Mesothelial cell of epicardium (in vitro differentiated cells): Measurements from ENCODE around the gene CD37. TPM values are rescaled to one million over a fixed set of nuclear protein-coding genes. Genes with fewer than 3 reads are reported as not detected.
"Not testable (repeated sequence)": the region's sequence is repeated elsewhere in the genome, so short reads cannot be mapped to it uniquely, and the experiment has no call there.

Experiments
- DNase-seq, 2 experiments: peaks; one replicate each; pipeline ENCODE4 v3.0.0; 2021; ENCODE audit warnings: low spot score in 2 of 2; ENCODE audit not compliant: unreplicated experiment in 2 of 2
- H3K27ac Mint-ChIP-seq: 2 replicates; pipeline ENCODE4 v1.8.0; 2021; ENCODE audit warnings: mixed read lengths
- H3K27me3 Mint-ChIP-seq: 2 replicates; pipeline ENCODE4 v1.8.0; 2021; ENCODE audit warnings: low read depth, mixed read lengths
- H3K36me3 Mint-ChIP-seq: 2 replicates; pipeline ENCODE4 v1.8.0; 2021; ENCODE audit warnings: mixed read lengths
- H3K4me1 Mint-ChIP-seq: 2 replicates; pipeline ENCODE4 v1.8.0; 2021; ENCODE audit warnings: mixed read lengths
- H3K4me3 Mint-ChIP-seq: 2 replicates; pipeline ENCODE4 v1.8.0; 2021; ENCODE audit warnings: mild to moderate bottlenecking, moderate library complexity, mixed read lengths
- H3K9me3 Mint-ChIP-seq: 2 replicates; pipeline ENCODE4 v1.8.0; 2021; ENCODE audit warnings: mixed read lengths
- CTCF ChIP-seq: fragments of 200-600 bp; sonication (generic); IDR thresholded peaks from one replicate; pipeline ENCODE4 v1.5.0; 2021; ENCODE audit warnings: antibody characterized with exemption; ENCODE audit not compliant: unreplicated experiment
- total RNA-seq: library from RNA; stranded (reverse); gene quantifications from 3 replicates; pipeline ENCODE4 v1.2.1, GENCODE V29; 2021

CD37 gene
- total RNA-seq, 1 donor from 2014 or later = not detected

GRCh38 chr19:49309087-49309486, 26.1 kb upstream of the CD37 start:
- peaks cover 3% of the 10 kb centered on the region for H3K9me3 Mint-ChIP-seq
- H3K36me3 Mint-ChIP-seq = peaks cover 16% of the 10 kb centered on the region
- H3K27ac Mint-ChIP-seq = no peak overlapping the region
- no peaks in the 10 kb centered on the region for H3K4me1 Mint-ChIP-seq
- no peak for TF ChIP-seq CTCF
- DNase-seq = no peak
- H3K27me3 Mint-ChIP-seq = no peaks in the 10 kb centered on the region
- no peak overlapping the region for H3K4me3 Mint-ChIP-seq

- H3K27me3 Mint-ChIP-seq = no peaks in the 10 kb centered on the region
- DNase-seq = no peak
- TF ChIP-seq CTCF = no peak
- peaks cover 33% of the 10 kb centered on the region for H3K36me3 Mint-ChIP-seq
- H3K4me1 Mint-ChIP-seq = no peaks in the 10 kb centered on the region
- H3K9me3 Mint-ChIP-seq = peaks cover 20% of the 10 kb centered on the region
- no peak overlapping the region for H3K4me3 Mint-ChIP-seq
- H3K27ac Mint-ChIP-seq = no peak overlapping the region
These were observed 20.1 kb upstream of the CD37 start for GRCh38 chr19:49315111-49315510.

GRCh38 chr19:49316284-49316683, 18.9 kb upstream of the CD37 start:
- Mint-ChIP-seq H3K9me3 (peaks cover 28% of the 10 kb centered on the region), H3K4me3 (no peak overlapping the region), H3K27ac (no peak overlapping the region), H3K4me1 (no peaks in the 10 kb centered on the region), H3K27me3 (no peaks in the 10 kb centered on the region), H3K36me3 (peaks cover 21% of the 10 kb centered on the region)
- no peak for DNase-seq
- no peak for TF ChIP-seq CTCF

GRCh38 chr19:49318296-49318695, 16.9 kb upstream of the CD37 start:
- peaks cover 37% of the 10 kb centered on the region for H3K9me3 Mint-ChIP-seq
- no peaks in the 10 kb centered on the region for H3K27me3 Mint-ChIP-seq
- peaks cover 25% of the 10 kb centered on the region for H3K36me3 Mint-ChIP-seq
- H3K4me3 Mint-ChIP-seq = no peak overlapping the region
- no peak for TF ChIP-seq CTCF
- no peak for DNase-seq
- no peak overlapping the region for H3K27ac Mint-ChIP-seq
- no peaks in the 10 kb centered on the region for H3K4me1 Mint-ChIP-seq

- Mint-ChIP-seq H3K4me3 (no peak within 1 kb of the TSS), H3K27me3 (no peaks in the 10 kb centered on the region), H3K9me3 (peaks cover 20% of the 10 kb centered on the region), H3K27ac (no peak within 1 kb of the TSS), H3K4me1 (no peaks in the 10 kb centered on the region), H3K36me3 (peaks cover 9% of the 10 kb centered on the region)
- peak in 1 of 2 experiments; percentile 28 for DNase-seq
- no peak for TF ChIP-seq CTCF
These were observed 10.2 kb upstream of the CD37 start, which contains the start of gene SLC6A16 for GRCh38 chr19:49324801-49325576. TSS of gene SLC6A16 (minus strand) at chr19:49325191. CDS start at chr19:49311347, 13,844 bp downstream.

GRCh38 chr19:49325756-49326155, 9.4 kb upstream of the CD37 start:
- not testable (repeated sequence) for H3K4me3 Mint-ChIP-seq, H3K27me3 Mint-ChIP-seq, H3K4me1 Mint-ChIP-seq, H3K27ac Mint-ChIP-seq
- peaks cover 10% of the 10 kb centered on the region for H3K36me3 Mint-ChIP-seq
- peaks cover 15% of the 10 kb centered on the region for H3K9me3 Mint-ChIP-seq
- DNase-seq = peak in 1 of 2 experiments; percentile 26
